HEK293 (cell line): ENCODE measurements around the gene RFX2.
A peak's percentile ranks its signal among the peaks of the same experiment; 100 is the strongest.

Experiments used
- GLIS2 ChIP-seq: fragments of 450-650 bp; formaldehyde crosslinking; IDR thresholded peaks from 2 replicates; pipeline ENCODE4 v1.5.1; 2016; ENCODE audit warnings: missing biosample characterization, missing genetic modification characterization
- KLF16 ChIP-seq: fragments of 450-650 bp; formaldehyde crosslinking; IDR thresholded peaks from 2 replicates; pipeline ENCODE4 v1.5.1; 2017; ENCODE audit warnings: missing biosample characterization, missing genetic modification characterization
- MYNN ChIP-seq: fragments of 450-650 bp; formaldehyde crosslinking; IDR thresholded peaks from 2 replicates; pipeline ENCODE4 v1.5.1; 2016; ENCODE audit warnings: missing biosample characterization, missing genetic modification characterization, borderline replicate concordance
- SP3 ChIP-seq: fragments of 450-650 bp; formaldehyde crosslinking; IDR thresholded peaks from 2 replicates; pipeline ENCODE4 v1.5.1; 2016; ENCODE audit warnings: missing biosample characterization, missing genetic modification characterization
- YY2 ChIP-seq: fragments of 450-650 bp; formaldehyde crosslinking; IDR thresholded peaks from 2 replicates; pipeline ENCODE4 v1.5.1; 2016; ENCODE audit warnings: missing biosample characterization, missing genetic modification characterization
- ZBTB6 ChIP-seq: fragments of 450-650 bp; formaldehyde crosslinking; IDR thresholded peaks from 2 replicates; pipeline ENCODE4 v1.5.1; 2017; ENCODE audit warnings: missing biosample characterization, missing genetic modification characterization
- ZNF157 ChIP-seq: fragments of 450-650 bp; formaldehyde crosslinking; IDR thresholded peaks from 2 replicates; pipeline ENCODE4 v1.5.1; 2016; ENCODE audit warnings: missing biosample characterization, missing genetic modification characterization
- ZNF184 ChIP-seq: fragments of 450-650 bp; IDR thresholded peaks from 2 replicates; pipeline ENCODE4 v1.5.1; 2018; ENCODE audit warnings: missing biosample characterization, mild to moderate bottlenecking, missing genetic modification characterization
- ZNF211 ChIP-seq: fragments of 450-650 bp; formaldehyde crosslinking; IDR thresholded peaks from 2 replicates; pipeline ENCODE4 v1.5.1; 2016; ENCODE audit warnings: low read depth, missing biosample characterization, missing genetic modification characterization
- ZNF223 ChIP-seq: fragments of 450-650 bp; formaldehyde crosslinking; IDR thresholded peaks from 2 replicates; pipeline ENCODE4 v1.5.1; 2016; ENCODE audit warnings: missing biosample characterization, missing genetic modification characterization
- ZNF280D ChIP-seq: fragments of 450-650 bp; formaldehyde crosslinking; IDR thresholded peaks from 2 replicates; pipeline ENCODE4 v1.5.1; 2016; ENCODE audit warnings: missing biosample characterization, missing genetic modification characterization
- ZNF394 ChIP-seq: fragments of 450-650 bp; formaldehyde crosslinking; IDR thresholded peaks from 2 replicates; pipeline ENCODE4 v1.5.1; 2016; ENCODE audit warnings: missing biosample characterization, missing genetic modification characterization, mild to moderate bottlenecking, moderate library complexity, borderline replicate concordance
- ZNF404 ChIP-seq: fragments of 450-650 bp; formaldehyde crosslinking; IDR thresholded peaks from 2 replicates; pipeline ENCODE4 v1.5.1; 2017; ENCODE audit warnings: missing biosample characterization, missing genetic modification characterization
- ZNF423 ChIP-seq: fragments of 450-650 bp; formaldehyde crosslinking; IDR thresholded peaks from 2 replicates; pipeline ENCODE4 v1.5.1; 2016; ENCODE audit warnings: missing biosample characterization, missing genetic modification characterization
- ZNF473 ChIP-seq: fragments of 450-650 bp; formaldehyde crosslinking; IDR thresholded peaks from 2 replicates; pipeline ENCODE4 v1.5.1; 2017; ENCODE audit warnings: missing biosample characterization, missing genetic modification characterization
- ZNF48 ChIP-seq: fragments of 450-650 bp; formaldehyde crosslinking; IDR thresholded peaks from 2 replicates; pipeline ENCODE4 v1.5.1; 2016; ENCODE audit warnings: missing biosample characterization, missing genetic modification characterization
- ZNF501 ChIP-seq: fragments of 450-650 bp; formaldehyde crosslinking; IDR thresholded peaks from 2 replicates; pipeline ENCODE4 v1.5.1; 2016; ENCODE audit warnings: missing biosample characterization, missing genetic modification characterization
- ZNF530 ChIP-seq: fragments of 450-650 bp; formaldehyde crosslinking; IDR thresholded peaks from 2 replicates; pipeline ENCODE4 v1.5.1; 2016; ENCODE audit warnings: low read depth, missing biosample characterization, missing genetic modification characterization
- ZNF623 ChIP-seq: fragments of 450-650 bp; formaldehyde crosslinking; IDR thresholded peaks from 2 replicates; pipeline ENCODE4 v1.5.1; 2016; ENCODE audit warnings: missing biosample characterization, missing genetic modification characterization
- ZNF677 ChIP-seq: fragments of 450-650 bp; IDR thresholded peaks from 2 replicates; pipeline ENCODE4 v1.5.0; 2018; ENCODE audit warnings: missing biosample characterization, mild to moderate bottlenecking, missing genetic modification characterization, moderate library complexity
- ZNF707 ChIP-seq: fragments of 450-650 bp; formaldehyde crosslinking; IDR thresholded peaks from 2 replicates; pipeline ENCODE4 v1.5.1; 2016; ENCODE audit warnings: missing biosample characterization, missing genetic modification characterization
- ZNF785 ChIP-seq: fragments of 450-650 bp; formaldehyde crosslinking; IDR thresholded peaks from 2 replicates; pipeline ENCODE4 v1.5.1; 2016; ENCODE audit warnings: missing biosample characterization, missing genetic modification characterization
- ZSCAN23 ChIP-seq: fragments of 450-650 bp; formaldehyde crosslinking; IDR thresholded peaks from 2 replicates; pipeline ENCODE4 v1.5.1; 2016; ENCODE audit warnings: missing biosample characterization, missing genetic modification characterization
- TF ChIP-seq, protein P1 (sequence below): fragments of 450-650 bp; formaldehyde crosslinking; IDR thresholded peaks from 2 replicates; pipeline ENCODE4 v1.5.1; 2016; ENCODE audit warnings: missing biosample characterization, missing genetic modification characterization, low read depth
- TF ChIP-seq, protein P2 (sequence below): fragments of 450-650 bp; formaldehyde crosslinking; IDR thresholded peaks from 2 replicates; pipeline ENCODE4 v1.5.1; 2016; ENCODE audit warnings: missing biosample characterization, missing genetic modification characterization
- TF ChIP-seq, protein P3 (sequence below): fragments of 450-650 bp; formaldehyde crosslinking; IDR thresholded peaks from 2 replicates; pipeline ENCODE4 v1.5.1; 2017; ENCODE audit warnings: missing biosample characterization, missing genetic modification characterization
- TF ChIP-seq, protein P4 (sequence below): fragments of 450-650 bp; formaldehyde crosslinking; IDR thresholded peaks from 2 replicates; pipeline ENCODE4; 2016; ENCODE audit warnings: missing biosample characterization, missing genetic modification characterization

RFX2 gene

DNA sequence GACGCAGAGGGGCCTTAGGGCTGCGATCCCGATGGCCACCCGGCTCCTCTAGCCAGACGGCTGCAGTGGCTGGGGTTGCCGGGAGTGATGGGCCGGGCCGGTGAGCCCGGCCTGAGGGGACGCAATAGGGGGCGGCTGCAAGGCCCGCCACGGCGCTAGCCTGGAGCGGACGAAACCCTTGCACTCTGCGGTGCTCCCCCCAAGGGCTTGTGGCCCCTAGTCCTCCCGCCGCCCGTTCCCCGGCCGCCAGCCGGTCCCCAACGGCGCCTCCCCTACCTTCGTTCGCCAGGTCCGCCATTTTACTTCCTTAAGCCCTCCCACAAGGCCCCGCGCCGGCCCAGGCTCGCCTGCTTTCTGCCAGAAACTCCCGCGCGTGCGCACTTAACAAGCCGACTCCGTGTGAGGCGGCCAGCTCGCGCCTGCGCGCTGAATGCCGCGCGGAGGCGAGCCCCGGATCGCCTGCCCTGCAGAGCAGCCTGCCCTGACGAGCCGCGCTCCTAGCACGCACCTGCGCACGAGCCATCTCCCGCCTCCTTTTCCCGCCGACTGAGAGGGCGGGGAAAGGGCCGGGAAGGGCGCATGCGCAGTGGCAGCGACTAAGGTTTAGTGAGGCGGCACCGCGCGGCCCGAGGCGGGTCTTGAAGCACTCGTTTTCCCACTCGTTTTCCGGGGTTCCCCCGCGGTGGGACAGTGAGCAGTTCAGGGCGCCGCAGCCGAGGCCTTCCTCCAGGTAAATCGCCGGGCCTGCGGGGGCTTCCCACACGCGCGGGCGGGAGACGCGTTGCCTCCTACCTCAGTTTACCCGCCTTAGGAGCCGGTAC, 132.3 kb downstream of the RFX2 start, which contains the start of gene RANBP3 (continued):
- TF ChIP-seq ZNF501 (tag by site-specific recombination), result peak; percentile 25; the same call in 1 of the 2 replicates
- TF ChIP-seq ZNF473 (tag by site-specific recombination), result no peak
- no peak for TF ChIP-seq ZNF280D
- TF ChIP-seq, protein P1, sequence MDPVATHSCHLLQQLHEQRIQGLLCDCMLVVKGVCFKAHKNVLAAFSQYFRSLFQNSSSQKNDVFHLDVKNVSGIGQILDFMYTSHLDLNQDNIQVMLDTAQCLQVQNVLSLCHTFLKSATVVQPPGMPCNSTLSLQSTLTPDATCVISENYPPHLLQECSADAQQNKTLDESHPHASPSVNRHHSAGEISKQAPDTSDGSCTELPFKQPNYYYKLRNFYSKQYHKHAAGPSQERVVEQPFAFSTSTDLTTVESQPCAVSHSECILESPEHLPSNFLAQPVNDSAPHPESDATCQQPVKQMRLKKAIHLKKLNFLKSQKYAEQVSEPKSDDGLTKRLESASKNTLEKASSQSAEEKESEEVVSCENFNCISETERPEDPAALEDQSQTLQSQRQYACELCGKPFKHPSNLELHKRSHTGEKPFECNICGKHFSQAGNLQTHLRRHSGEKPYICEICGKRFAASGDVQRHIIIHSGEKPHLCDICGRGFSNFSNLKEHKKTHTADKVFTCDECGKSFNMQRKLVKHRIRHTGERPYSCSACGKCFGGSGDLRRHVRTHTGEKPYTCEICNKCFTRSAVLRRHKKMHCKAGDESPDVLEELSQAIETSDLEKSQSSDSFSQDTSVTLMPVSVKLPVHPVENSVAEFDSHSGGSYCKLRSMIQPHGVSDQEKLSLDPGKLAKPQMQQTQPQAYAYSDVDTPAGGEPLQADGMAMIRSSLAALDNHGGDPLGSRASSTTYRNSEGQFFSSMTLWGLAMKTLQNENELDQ (tag by site-specific recombination), result no peak
- TF ChIP-seq ZNF707 (tag by site-specific recombination), result no peak
- TF ChIP-seq ZNF211 (tag by site-specific recombination), result no peak
- no peak for TF ChIP-seq ZNF223 (tag by site-specific recombination)
- no peak for TF ChIP-seq ZNF394 (tag by site-specific recombination)
- TF ChIP-seq YY2 (tag by site-specific recombination), result peak; percentile 89
- peak; percentile 57; the same call in 1 of the 2 replicates for TF ChIP-seq ZSCAN23 (tag by site-specific recombination)
- TF ChIP-seq, protein P2, sequence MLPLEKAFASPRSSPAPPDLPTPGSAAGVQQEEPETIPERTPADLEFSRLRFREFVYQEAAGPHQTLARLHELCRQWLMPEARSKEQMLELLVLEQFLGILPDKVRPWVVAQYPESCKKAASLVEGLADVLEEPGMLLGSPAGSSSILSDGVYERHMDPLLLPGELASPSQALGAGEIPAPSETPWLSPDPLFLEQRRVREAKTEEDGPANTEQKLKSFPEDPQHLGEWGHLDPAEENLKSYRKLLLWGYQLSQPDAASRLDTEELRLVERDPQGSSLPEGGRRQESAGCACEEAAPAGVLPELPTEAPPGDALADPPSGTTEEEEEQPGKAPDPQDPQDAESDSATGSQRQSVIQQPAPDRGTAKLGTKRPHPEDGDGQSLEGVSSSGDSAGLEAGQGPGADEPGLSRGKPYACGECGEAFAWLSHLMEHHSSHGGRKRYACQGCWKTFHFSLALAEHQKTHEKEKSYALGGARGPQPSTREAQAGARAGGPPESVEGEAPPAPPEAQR (tag by site-specific recombination), result no peak
- no peak for TF ChIP-seq ZNF423 (tag by site-specific recombination)
- TF ChIP-seq ZBTB6 (tag by site-specific recombination), result no peak
- TF ChIP-seq SP3 (tag by site-specific recombination), result peak; percentile 76
- TF ChIP-seq KLF16 (tag by site-specific recombination), result peak; percentile 75; the same call in 1 of the 2 replicates
- no peak for TF ChIP-seq ZNF623
- TF ChIP-seq, protein P3, sequence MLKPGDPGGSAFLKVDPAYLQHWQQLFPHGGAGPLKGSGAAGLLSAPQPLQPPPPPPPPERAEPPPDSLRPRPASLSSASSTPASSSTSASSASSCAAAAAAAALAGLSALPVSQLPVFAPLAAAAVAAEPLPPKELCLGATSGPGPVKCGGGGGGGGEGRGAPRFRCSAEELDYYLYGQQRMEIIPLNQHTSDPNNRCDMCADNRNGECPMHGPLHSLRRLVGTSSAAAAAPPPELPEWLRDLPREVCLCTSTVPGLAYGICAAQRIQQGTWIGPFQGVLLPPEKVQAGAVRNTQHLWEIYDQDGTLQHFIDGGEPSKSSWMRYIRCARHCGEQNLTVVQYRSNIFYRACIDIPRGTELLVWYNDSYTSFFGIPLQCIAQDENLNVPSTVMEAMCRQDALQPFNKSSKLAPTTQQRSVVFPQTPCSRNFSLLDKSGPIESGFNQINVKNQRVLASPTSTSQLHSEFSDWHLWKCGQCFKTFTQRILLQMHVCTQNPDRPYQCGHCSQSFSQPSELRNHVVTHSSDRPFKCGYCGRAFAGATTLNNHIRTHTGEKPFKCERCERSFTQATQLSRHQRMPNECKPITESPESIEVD, result no peak
- no peak for TF ChIP-seq ZNF404 (tag by site-specific recombination)
- no peak for TF ChIP-seq ZNF184 (tag by site-specific recombination)
- TF ChIP-seq MYNN (tag by site-specific recombination), result no peak
- no peak for TF ChIP-seq ZNF530 (tag by site-specific recombination)
- TF ChIP-seq ZNF48 (tag by site-specific recombination), result no peak
- TF ChIP-seq, protein P4, sequence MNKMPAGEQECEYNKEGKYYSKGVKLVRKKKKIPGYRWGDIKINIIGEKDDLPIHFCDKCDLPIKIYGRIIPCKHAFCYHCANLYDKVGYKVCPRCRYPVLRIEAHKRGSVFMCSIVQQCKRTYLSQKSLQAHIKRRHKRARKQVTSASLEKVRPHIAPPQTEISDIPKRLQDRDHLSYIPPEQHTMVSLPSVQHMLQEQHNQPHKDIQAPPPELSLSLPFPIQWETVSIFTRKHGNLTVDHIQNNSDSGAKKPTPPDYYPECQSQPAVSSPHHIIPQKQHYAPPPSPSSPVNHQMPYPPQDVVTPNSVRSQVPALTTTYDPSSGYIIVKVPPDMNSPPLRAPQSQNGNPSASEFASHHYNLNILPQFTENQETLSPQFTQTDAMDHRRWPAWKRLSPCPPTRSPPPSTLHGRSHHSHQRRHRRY (tag by site-specific recombination), result no peak
- TF ChIP-seq ZNF157 (tag by site-specific recombination), result no peak
- TF ChIP-seq GLIS2 (tag by site-specific recombination), result peak; percentile 74
- 0 out of 2 replicates have a peak, but pooled peaks have one; percentile 25 for TF ChIP-seq ZNF677
- no peak for TF ChIP-seq ZNF785 (tag by site-specific recombination)
